HG03558 (cell line): ENCODE results near the gene SFR1.

Experiments used
- ATAC-seq: cut with Tn5 transposase; IDR thresholded peaks from one replicate; pipeline ENCODE4 v1.9.1; 2021; ENCODE audit warnings: moderate number of reproducible peaks; ENCODE audit not compliant: unreplicated experiment; ENCODE audit errors: extremely low read depth

Gene SFR1

GRCh38 chr10:104104418-104104817 is 17.6 kb upstream of the SFR1 start:
- ATAC-seq: no peak

GRCh38 chr10:104104926-104105325 is 17.0 kb upstream of the SFR1 start:
- ATAC-seq: no peak

- ATAC-seq: peak; percentile 86
Measured at GRCh38 chr10:104109908-104110662, 11.9 kb upstream of the SFR1 start.

DNA sequence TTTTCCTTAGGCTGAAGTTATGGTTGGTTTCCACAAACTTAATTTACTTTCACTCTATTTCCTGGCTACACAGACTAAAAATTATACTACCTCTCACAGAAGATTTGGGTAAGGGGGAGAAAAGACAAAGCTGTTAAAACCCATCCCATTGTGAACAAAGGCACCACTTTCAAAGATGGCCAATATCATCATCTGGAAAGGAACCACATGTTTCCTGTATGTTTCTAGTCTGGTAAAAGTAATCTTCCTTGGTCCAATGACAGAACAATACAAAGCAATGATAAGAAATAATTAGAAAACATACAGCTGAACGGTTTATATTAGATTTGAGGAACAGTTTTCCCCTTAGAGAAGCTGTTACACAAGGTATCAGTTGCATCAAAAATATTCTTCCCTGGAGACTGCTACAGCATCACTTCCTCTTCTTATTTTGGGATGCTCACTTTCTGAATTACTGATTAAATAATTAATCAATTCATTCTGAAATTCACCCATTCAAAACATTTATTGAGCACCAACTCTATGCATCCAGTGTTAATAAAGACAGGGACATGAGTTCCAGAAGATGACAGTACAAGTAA is 8.5 kb upstream of the SFR1 start:
- no peak for ATAC-seq

DNA sequence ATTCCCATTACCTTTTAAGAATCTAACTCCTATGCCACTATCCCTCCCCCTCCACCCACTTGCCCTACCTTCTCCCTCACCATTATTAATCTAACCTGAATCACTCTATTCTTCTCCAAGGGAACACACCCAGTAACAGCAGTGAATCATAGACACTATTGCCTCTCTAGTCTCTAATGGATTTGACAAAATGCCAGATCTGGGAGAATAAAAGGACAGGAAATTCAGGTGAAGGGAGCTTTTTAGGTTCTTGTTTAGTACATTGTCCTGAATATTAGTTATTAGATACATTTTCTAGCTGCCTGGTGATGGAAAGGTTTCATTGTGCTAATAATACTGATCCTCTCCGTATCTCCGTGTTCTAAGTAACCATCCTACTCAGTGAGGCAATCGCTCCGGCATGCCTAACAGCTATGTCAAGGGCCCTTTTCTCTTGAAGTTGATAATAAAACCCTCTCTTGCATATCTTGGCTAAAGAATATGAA is 4.1 kb upstream of the SFR1 start:
- no peak for ATAC-seq

- no peak for ATAC-seq
Measured at GRCh38 chr10:104119996-104120395, 2.0 kb upstream of the SFR1 start.

- ATAC-seq: no peak
Measured at GRCh38 chr10:104120512-104120902, 1.5 kb upstream of the SFR1 start.

DNA sequence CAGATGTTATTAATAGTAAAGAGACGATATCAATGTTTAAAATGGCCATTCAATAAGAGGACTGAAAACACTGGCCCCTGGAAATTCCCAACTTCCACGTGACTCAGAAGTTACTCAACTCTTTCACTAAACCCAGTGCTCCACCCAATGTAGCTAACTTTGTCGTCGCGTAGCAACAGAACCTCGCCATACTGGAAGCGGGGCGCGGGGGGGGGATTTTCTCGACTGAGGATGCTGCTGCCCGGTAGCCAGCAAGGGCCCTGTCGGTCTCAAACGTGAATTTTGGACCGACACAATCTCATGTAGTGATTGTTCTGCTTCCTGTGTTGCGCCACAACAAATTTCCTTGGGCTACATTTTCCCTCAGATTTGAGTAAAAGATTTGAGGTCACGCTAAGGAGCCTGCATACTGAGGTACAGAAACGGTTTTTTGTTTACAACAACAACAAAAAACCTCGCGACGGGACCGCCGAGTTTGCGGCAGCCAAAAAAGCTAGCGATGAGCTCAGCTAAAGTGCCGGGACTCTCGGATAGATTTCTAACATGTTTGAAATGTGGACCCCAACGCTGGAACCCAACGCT is 977 bp upstream of the SFR1 start:
- ATAC-seq: peak; percentile 29

DNA sequence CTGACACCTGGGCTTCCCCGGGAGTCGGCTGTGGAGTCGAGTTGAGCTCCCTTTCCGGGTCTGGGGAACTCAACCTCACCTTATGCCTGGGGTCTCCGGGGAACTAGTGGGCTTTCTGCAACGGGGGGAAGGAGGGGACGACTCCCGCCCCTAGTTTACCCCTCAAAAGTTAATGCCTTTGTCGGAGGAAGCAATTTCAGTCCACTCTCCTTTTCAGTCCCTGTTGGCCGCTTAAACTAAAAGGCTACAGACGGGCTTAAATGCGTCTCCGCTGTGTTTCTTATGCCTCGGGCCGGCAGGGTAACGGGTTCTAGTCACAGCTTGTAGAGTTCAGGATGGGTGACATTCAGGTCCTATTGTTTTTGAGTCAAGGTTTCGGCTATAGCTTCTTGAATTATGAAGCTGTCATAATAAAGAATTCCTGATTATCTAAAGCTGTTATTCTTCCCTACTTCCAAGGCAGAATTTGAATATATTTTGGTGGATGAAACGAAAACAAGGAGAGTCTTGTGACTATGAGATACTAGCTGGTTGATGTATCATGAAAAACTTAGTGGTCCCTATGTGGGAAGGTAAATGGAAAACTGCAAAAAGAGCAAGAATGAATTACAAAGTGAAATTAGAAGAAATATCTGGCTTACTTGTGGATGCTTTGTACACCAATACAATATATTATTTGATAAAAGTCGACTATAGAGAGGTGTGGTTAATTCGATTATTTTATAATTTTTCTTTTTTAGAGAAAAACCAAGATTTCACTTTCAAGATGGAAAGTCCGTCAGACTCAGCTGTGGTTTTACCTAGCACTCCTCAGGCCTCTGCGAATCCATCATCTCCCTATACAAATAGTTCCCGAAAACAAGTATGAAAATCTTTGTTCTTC is 495 bp downstream of the SFR1 start:
- ATAC-seq: no peak

- ATAC-seq: no peak
Measured at GRCh38 chr10:104123397-104123796, 1.4 kb downstream of the SFR1 start.

DNA sequence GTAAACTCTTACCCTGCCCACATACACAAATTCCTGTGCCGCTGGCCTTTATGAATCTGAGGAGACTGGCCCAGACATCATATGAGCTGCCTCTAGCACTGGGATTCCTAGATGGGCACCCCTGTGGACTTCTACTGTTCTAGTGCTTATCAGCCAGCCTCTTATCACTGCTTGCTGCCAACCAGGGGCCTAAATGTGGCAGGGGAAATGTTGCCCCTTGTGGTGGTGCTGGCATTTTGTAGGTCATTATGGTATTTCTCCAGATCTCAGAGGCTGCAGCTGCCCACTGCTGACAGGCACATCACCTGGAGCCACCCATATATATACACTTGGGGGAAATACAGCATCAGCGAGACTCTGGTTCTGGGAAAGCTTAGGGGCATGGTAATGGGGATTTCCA is 5.4 kb downstream of the SFR1 start:
- no peak for ATAC-seq

GRCh38 chr10:104128214-104128613 is 6.2 kb downstream of the SFR1 start:
- no peak for ATAC-seq

- no peak for ATAC-seq
Measured at GRCh38 chr10:104130041-104130440, 8.1 kb downstream of the SFR1 start.

GRCh38 chr10:104138131-104138530 is 16.2 kb downstream of the SFR1 start:
- no peak for ATAC-seq

- ATAC-seq: no peak
Measured at GRCh38 chr10:104139221-104139620, 17.2 kb downstream of the SFR1 start.

DNA sequence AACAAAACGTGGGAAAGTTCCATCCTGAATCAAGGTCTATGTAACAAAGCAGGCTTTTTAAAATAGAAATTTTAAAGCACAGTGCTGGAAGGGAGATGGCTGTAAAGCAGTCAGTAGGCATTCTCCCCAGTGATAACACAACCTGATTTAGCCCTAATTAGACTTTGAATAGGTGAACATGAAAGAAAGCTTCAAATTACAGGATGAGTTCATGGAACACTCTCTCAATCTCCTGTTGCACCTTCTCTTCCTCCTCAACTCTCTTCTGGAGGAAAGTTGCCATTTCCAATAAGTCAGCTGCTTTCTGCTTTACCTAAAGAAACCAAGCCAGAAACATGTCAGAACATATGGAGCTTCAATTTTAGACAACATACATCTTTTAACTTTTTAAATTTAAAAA is 20.1 kb downstream of the SFR1 start:
- ATAC-seq: no peak

DNA sequence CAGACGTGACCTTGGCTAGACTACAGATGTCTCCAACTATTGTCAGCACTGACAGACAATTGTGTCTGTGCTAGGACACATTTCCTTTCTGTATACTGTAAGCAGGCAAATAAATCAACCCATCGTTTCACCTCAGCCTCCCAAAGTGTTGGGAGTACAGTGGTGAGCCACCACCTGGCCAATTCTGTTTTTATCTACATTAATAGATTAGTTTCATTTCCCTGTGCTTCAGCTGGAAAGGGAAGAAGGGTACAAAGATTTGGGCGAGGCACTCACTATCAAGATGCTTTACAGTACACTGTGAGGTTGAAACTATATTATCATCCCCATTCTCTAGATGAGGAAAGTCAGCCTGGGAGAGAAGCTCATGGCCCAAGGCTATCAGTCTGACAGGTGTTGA is 21.9 kb downstream of the SFR1 start:
- no peak for ATAC-seq

- no peak for ATAC-seq
Measured at GRCh38 chr10:104144931-104145330, 23.0 kb downstream of the SFR1 start.

- ATAC-seq: no peak
Measured at GRCh38 chr10:104146882-104147281, 24.9 kb downstream of the SFR1 start.

DNA sequence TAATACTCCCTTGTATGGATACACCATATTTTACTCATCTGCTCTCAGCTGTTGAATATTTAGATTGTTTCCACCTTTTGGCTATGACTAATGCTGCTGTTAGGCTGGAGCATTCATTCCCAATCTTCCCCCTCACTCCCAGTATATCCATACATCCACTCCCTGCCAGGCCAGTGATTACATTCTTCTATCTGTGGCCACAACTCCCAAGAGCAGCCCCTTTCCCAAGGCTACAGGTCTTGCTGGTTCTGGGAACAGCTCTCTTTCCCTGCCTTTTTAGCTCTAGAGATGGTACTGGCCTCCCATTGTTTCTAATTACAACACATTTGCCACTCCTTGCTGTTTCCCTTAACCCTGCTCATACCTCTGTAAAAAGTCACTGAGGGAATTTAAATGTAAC is 28.2 kb downstream of the SFR1 start:
- no peak for ATAC-seq

DNA sequence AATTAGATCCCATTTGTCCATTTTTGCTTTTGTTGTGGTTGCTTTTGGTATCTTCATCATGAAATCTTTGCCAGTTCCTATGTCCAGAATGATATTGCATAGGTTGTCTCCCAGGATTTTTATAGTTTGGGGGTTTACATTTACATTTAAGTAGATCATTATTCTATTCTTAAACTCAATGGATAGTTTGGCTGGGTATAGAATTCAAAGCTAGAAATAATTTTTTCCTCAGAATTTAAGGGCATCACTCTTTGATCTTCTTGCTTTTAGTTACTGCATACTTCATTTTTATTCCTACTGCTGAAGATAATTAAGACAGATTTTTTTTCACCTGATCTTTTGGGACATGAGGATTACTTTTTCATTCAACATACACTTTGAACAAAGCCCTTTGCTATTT is 29.8 kb downstream of the SFR1 start:
- no peak for ATAC-seq
